Measurements from ENCODE around the gene RMND5B. TPM values are rescaled to one million over a fixed set of nuclear protein-coding genes. Genes with fewer than 3 reads are reported as not detected.
A peak's percentile ranks its signal among the peaks of the same experiment; 100 is the strongest.
"Not testable (repeated sequence)": the region's sequence is repeated elsewhere in the genome, so short reads cannot be mapped to it uniquely, and the experiment has no call there.

The RMND5B gene, protein sequence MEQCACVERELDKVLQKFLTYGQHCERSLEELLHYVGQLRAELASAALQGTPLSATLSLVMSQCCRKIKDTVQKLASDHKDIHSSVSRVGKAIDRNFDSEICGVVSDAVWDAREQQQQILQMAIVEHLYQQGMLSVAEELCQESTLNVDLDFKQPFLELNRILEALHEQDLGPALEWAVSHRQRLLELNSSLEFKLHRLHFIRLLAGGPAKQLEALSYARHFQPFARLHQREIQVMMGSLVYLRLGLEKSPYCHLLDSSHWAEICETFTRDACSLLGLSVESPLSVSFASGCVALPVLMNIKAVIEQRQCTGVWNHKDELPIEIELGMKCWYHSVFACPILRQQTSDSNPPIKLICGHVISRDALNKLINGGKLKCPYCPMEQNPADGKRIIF
- total RNA-seq (2021; fragmentation: NEBNext Ultra II Directional; extraction: Animal tissue kit (Norgen Biotek cat#: 25700)): 10 to 100 TPM; 18.2 to 23.3 (median 21.9) TPM
- long read RNA-seq, transcript RMND5B-201 (11 exons, 1,929 nt): major isoform, 6 of 12 reads
- long read RNA-seq, partial matches to known transcripts: 2 of 12 reads
- long read RNA-seq, other reads (novel, unspliced or antisense): 3 of 12 reads

DNA sequence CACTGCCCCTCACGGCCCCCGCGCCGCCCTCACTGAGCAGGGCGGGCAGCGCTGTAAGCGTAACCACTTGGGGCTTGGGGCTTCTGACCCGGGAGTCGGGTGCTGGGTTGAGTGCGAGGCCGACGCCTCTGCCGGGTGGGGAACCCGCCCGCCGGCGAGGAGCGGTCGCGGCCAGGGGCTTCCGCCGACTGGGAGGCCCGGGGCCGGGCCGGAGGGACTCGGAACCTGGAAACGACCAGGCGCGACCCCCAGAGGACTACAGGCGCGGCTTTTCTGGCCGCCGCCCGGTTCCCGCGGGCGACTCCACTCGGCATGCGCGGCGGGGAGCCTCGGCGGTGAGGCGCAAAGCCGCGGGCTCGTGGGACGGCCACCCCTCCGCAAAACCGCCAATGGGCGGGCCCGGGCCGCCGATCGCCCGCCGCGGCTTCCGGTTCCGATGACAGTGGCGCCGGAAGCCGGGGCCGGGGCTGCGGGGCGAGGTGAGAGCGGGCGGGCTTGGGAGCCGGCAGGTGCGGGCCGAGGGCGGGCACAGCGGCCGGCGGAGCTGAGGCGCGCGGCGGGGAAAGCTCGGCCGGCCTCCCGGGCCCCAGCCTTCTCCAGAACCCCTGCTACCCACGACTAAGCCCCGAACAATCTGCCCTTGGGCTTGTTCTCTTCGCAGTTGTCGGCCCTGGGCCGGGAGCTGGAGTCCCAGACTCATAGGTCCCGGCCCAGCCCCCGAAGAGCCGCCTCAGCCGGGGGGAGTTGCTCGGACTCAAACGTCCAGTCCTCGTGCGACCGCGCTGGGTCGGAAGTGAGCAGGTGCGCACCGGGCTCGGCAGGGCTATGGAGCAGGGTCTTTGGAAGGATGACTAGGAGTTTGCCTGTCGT lies at the start of gene RMND5B:
TSS of gene RMND5B (plus strand) at position 439 of the 870 bp plus-strand sequence. CDS start 7,106 bp downstream, outside the sequence.
- DNase-seq: peak; percentile 59
- Mint-ChIP-seq H3K36me3 (ENCODE audit: low read depth) (peaks cover 6% of the 10 kb centered on the region; the same call in 1 of the 2 replicates), H3K27ac (peak within 1 kb of the TSS; percentile 56), H3K9me3 (no peaks in the 10 kb centered on the region), H3K4me1 (ENCODE audit: low read depth) (peaks cover 8% of the 10 kb centered on the region), H3K27me3 (ENCODE audit: insufficient read depth) (peaks cover 1% of the 10 kb centered on the region), H3K4me3 (peak within 1 kb of the TSS; percentile 88)
- TF ChIP-seq, protein P1, sequence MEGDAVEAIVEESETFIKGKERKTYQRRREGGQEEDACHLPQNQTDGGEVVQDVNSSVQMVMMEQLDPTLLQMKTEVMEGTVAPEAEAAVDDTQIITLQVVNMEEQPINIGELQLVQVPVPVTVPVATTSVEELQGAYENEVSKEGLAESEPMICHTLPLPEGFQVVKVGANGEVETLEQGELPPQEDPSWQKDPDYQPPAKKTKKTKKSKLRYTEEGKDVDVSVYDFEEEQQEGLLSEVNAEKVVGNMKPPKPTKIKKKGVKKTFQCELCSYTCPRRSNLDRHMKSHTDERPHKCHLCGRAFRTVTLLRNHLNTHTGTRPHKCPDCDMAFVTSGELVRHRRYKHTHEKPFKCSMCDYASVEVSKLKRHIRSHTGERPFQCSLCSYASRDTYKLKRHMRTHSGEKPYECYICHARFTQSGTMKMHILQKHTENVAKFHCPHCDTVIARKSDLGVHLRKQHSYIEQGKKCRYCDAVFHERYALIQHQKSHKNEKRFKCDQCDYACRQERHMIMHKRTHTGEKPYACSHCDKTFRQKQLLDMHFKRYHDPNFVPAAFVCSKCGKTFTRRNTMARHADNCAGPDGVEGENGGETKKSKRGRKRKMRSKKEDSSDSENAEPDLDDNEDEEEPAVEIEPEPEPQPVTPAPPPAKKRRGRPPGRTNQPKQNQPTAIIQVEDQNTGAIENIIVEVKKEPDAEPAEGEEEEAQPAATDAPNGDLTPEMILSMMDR (IDR thresholded peaks at IDR 0.05): no peak

DNA sequence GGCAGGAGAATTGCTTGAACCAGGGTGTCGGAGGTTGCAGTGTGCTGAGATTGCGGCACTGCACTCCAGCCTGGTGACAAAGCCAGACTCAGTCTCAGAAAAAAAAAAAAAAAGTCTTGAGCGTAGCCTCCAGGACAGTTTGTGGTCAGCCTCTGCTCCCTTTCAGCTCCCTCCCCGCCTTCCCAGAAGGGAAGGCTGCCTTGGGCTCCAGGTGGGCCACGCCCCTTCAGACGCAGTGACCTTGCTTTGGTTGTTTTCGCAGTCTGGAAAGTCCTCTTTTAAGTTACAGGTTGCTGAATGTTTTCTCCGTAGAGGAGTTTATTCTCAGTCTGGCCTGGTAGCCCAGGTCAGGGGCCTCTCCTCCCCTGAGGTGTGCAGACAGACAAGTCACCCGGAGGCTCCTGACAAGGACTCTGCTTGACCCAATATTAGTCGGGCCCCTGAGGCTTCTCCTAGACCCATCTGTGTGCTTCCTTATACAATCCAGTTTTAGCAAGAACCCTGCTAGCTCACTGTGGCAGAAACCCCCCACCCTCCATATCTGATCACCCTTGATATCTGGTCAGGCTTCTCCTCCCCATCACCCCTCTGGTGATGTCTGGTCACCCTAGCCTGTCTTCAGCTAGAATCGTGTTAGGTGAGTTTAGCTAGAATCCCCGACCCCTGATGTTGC lies 49.1 kb upstream of the RMND5B start:
- Mint-ChIP-seq H3K27me3 (ENCODE audit: insufficient read depth) (peaks cover 12% of the 10 kb centered on the region), H3K9me3 (no peaks in the 10 kb centered on the region), H3K27ac (no peak overlapping the region), H3K4me1 (ENCODE audit: low read depth) (peaks cover 39% of the 10 kb centered on the region), H3K4me3 (no peak overlapping the region), H3K36me3 (ENCODE audit: low read depth) (no peaks in the 10 kb centered on the region)
- no peak for DNase-seq
- TF ChIP-seq, protein P1 (IDR thresholded peaks at IDR 0.05): no peak

DNA sequence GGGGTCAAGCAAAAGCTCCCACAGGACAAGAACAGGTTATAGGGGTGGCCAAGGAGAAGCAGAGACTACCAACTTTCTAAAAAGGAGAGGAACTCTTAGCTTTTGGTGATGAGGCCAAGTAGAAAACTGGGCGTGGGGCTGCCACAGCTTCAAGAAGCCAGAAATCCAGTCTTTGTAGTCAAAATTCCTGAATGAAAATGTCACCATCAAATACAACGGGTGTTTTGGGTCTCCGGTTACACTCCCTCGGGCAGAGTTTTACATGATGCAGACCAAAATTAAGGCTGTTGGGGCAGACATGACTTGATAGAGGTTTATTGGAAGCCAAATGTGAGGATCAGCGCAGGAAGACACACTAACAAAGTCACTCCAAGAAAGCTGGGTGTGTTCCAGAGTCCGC lies 46.9 kb upstream of the RMND5B start:
- TF ChIP-seq, protein P1 (IDR thresholded peaks at IDR 0.05): no peak
- H3K27me3 Mint-ChIP-seq (ENCODE audit: insufficient read depth): peaks cover 12% of the 10 kb centered on the region

DNA sequence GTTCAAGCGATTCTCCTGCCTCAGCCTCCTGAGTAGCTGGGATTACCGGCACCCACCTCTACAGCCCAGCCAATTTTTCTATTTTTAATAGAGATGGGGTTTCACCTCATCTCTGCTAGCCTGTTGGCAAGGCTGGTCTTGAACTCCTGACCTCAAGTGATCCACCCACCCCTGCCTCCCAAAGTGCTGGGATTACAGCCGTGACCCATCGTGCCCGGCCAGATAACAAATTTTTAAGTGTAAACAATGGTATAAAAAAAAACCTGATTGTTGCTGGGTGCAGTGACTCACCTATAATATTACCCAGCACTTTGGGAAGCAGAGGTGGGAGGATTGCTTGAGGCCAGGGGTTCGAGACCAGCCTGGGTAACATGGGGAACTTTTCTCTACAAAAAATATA lies 45.5 kb upstream of the RMND5B start:
- H3K36me3 Mint-ChIP-seq (ENCODE audit: low read depth): no peaks in the 10 kb centered on the region
- H3K4me3 Mint-ChIP-seq: no peak overlapping the region
- no peaks in the 10 kb centered on the region for H3K9me3 Mint-ChIP-seq
- H3K27me3 Mint-ChIP-seq (ENCODE audit: insufficient read depth): peaks cover 10% of the 10 kb centered on the region
- peaks cover 20% of the 10 kb centered on the region for H3K4me1 Mint-ChIP-seq (ENCODE audit: low read depth)
- no peak for DNase-seq
- TF ChIP-seq, protein P1 (IDR thresholded peaks at IDR 0.05): no peak
- no peak overlapping the region for H3K27ac Mint-ChIP-seq

More for the DNA sequence above, 46.9 kb upstream of the RMND5B start:
- Mint-ChIP-seq H3K4me3 (no peak overlapping the region), H3K4me1 (ENCODE audit: low read depth) (peaks cover 22% of the 10 kb centered on the region), H3K9me3 (no peaks in the 10 kb centered on the region), H3K36me3 (ENCODE audit: low read depth) (no peaks in the 10 kb centered on the region), H3K27ac (no peak overlapping the region)
- DNase-seq: peak; percentile 4

DNA sequence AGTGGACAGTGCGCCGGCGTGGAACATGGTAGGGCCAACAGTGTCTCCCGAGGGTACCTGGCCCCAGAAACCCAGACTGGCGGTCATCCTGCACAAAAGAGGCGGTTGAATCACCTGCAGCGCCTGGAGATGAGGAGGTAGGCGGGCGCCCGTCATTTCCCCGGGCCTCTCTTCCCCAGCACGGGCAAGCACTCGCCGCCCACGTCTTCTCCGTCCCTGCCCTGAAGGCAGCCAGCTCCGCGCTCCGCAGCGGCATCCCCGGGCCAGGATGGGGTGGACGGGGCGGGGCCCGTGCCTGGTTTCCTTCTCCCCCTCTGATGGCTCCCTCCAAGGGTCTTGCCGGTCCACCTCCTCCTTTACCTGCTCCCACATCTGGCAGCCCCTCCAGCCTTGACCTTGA lies 44.5 kb upstream of the RMND5B start:
- peaks cover 10% of the 10 kb centered on the region; the same call in 1 of the 2 replicates for H3K4me1 Mint-ChIP-seq (ENCODE audit: low read depth)
- H3K9me3 Mint-ChIP-seq: peaks cover 3% of the 10 kb centered on the region
- TF ChIP-seq, protein P1 (IDR thresholded peaks at IDR 0.05): no peak
- no peak overlapping the region for H3K27ac Mint-ChIP-seq
- peaks cover 2% of the 10 kb centered on the region; the same call in 1 of the 2 replicates for H3K36me3 Mint-ChIP-seq (ENCODE audit: low read depth)
- no peak for DNase-seq
- peaks cover 10% of the 10 kb centered on the region for H3K27me3 Mint-ChIP-seq (ENCODE audit: insufficient read depth)
- no peak overlapping the region for H3K4me3 Mint-ChIP-seq

DNA sequence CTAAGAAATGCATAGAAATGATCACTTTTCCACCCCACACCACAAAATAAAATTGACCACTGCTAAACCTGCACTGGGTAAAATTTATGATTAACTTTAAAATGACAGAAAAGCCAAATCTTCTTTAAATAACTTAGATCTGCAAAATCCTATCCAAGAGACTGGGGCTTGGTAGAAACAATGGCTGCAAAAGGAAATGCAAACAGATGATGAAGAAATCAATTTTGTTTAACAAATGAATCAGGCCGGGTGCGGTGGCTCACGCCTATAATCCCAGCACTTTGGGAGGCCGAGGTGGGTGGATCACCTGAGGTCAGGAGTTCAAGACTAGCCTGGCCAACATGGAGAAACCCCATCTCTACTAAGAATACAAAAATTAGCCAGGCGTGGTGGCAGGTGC lies 43.6 kb upstream of the RMND5B start:
- not testable (repeated sequence) for H3K9me3 Mint-ChIP-seq; DNase-seq; H3K4me3 Mint-ChIP-seq; H3K27ac Mint-ChIP-seq; H3K36me3 Mint-ChIP-seq (ENCODE audit: low read depth); H3K27me3 Mint-ChIP-seq (ENCODE audit: insufficient read depth)
- peaks cover 10% of the 10 kb centered on the region; the same call in 1 of the 2 replicates for H3K4me1 Mint-ChIP-seq (ENCODE audit: low read depth)

Data from HFFc6 (cell line).